Measurements from ENCODE around the gene AMY1A.
"Not testable (repeated sequence)": the region's sequence is repeated elsewhere in the genome, so short reads cannot be mapped to it uniquely, and the experiment has no call there.

- TF ChIP-seq CTCF (IDR thresholded peaks at IDR 0.05); SIN3A (IDR thresholded peaks at IDR 0.05; ENCODE audit: borderline replicate concordance, insufficient read depth, low read depth, low read length): not testable (repeated sequence)
Observed at GRCh38 chr1:103616994-103617477, 38.5 kb upstream of the AMY1A start, which contains the start of gene AMY2A.
